D721Med (cell line): ENCODE data around the gene NGRN.

ENCODE experiments used
- DNase-seq: peaks from one replicate; pipeline ENCODE4 v3.0.0; 2011; ENCODE audit warnings: low spot score; ENCODE audit not compliant: insufficient read length
- FAIRE-seq: peaks from 2 replicates; lab custom pipeline; 2011; peaks lifted over from hg19 to GRCh38; lab: Jason Lieb, UNC
- CTCF ChIP-seq: IDR thresholded peaks from 2 replicates; pipeline ENCODE4 v1.5.1; 2012; ENCODE audit warnings: mild to moderate bottlenecking, control low read depth; ENCODE audit not compliant: insufficient read depth; ENCODE audit errors: missing control alignments

The NGRN gene

GRCh38 chr15:90265271-90266060 is at the start of gene NGRN:
NGRN (plus strand) TSS chr15:90265672; CDS start chr15:90265713, 41 bp downstream.
- FAIRE-seq: no peak
- no peak for TF ChIP-seq CTCF
- DNase-seq: peak; percentile 46

GRCh38 chr15:90217671-90218394 is 47.6 kb upstream of the NGRN start:
- DNase-seq (peak; percentile 7), FAIRE-seq (no peak)
- TF ChIP-seq CTCF: no peak

GRCh38 chr15:90219421-90220141 is 45.9 kb upstream of the NGRN start:
- DNase-seq (peak; percentile 68), FAIRE-seq (no peak)
- TF ChIP-seq CTCF: peak; percentile 57

GRCh38 chr15:90221246-90221900 is 44.1 kb upstream of the NGRN start:
- TF ChIP-seq CTCF: peak; percentile 86
- FAIRE-seq (no peak), DNase-seq (peak; percentile 93)

GRCh38 chr15:90222547-90222946 is 42.9 kb upstream of the NGRN start:
- no peak for TF ChIP-seq CTCF
- FAIRE-seq (no peak), DNase-seq (no peak)

GRCh38 chr15:90223441-90224165 is 41.9 kb upstream of the NGRN start:
- FAIRE-seq: no peak
- no peak for TF ChIP-seq CTCF

More at GRCh38 chr15:90223441-90224165, 41.9 kb upstream of the NGRN start:
- DNase-seq: no peak
